HG02973 (cell line): ENCODE measurements around the gene RXRB.

Source experiments
- ATAC-seq: cut with Tn5 transposase; IDR thresholded peaks from one replicate; pipeline ENCODE4 v1.9.1; 2021; ENCODE audit warnings: moderate library complexity; ENCODE audit not compliant: unreplicated experiment

The RXRB gene

GRCh38 chr6:33198159-33198852 lies 2.2 kb downstream of the RXRB start:
- no peak for ATAC-seq

DNA sequence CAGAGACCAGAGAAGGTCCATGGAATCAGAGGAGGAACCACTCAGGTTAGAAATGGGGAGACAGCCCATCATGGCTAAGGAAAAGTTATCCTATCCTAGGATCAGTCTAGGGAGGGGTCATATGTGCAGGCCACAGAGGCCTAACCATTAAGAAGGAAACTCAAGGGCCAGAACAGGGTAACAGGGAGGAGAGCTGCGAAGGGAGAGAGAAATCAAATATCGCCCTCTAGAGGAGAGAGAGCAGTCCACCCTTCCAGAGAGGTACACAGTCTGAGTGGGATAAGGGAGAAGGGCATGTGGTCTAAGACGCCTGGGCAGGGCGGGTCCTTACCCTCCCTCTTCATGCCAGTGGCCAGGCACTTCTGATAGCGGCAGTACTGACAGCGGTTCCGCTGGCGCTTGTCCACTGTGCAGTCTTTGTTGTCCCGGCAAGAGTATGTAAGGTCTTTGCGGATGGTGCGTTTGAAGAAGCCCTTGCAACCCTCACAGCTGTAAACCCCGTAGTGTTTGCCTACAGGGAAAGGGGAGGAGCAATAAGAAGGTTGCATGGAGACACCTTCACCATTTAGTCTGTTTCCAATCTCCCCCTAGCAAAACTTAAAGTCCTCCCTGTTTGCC lies 2.9 kb downstream of the RXRB start:
- ATAC-seq = no peak

DNA sequence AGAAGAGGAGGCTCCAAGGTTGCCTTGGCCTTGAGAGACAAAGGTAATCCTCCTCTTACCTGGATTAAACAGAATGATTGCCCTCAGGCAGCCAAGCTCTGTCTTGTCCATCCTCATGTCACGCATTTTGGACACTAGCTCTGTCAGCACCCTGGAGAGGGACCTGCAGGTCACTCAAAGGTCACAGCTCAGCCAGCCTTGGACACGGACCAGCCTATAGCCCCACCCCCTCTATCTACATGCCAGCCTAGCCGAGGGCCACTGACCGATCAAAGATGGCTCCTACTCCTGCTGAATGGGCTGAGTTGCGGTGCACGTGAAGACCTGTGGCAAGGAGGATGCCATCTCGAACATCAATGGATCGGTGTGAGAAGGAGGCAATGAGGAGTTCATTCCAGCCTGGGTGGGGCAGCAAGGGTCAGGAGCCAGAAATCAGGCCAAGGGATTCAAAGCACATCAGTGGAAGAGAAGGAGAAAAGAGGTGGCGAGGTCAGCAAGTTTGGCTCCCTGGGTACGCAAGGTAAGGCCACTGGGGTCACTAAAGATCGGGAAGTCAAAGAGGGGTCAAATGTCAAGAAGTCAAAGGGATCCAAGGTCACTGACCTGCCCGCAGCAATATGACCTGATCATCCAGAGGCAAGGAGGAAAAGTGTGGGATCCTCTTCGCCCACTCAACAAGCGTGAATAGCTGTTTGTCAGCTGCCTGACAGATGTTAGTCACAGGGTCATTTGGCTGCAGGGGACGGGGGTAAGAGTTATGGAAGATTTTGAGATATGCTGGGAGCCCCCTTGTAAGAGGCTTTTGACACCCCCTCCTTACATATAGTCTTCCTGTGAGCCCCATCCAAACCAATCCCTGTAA lies 4.9 kb downstream of the RXRB start:
- no peak for ATAC-seq

GRCh38 chr6:33194431-33194979 lies 6.0 kb downstream of the RXRB start:
- no peak for ATAC-seq

- ATAC-seq = no peak
Measured at GRCh38 chr6:33193619-33194018, 6.8 kb downstream of the RXRB start.

GRCh38 chr6:33192671-33193602 lies 7.5 kb downstream of the RXRB start:
- ATAC-seq = no peak

GRCh38 chr6:33192105-33192646 lies 8.3 kb downstream of the RXRB start, which contains the start of gene COL11A2:
Gene COL11A2, minus strand, starts transcription at chr6:33192467. Its CDS starts 227 bp downstream, at chr6:33192240.
- no peak for ATAC-seq

DNA sequence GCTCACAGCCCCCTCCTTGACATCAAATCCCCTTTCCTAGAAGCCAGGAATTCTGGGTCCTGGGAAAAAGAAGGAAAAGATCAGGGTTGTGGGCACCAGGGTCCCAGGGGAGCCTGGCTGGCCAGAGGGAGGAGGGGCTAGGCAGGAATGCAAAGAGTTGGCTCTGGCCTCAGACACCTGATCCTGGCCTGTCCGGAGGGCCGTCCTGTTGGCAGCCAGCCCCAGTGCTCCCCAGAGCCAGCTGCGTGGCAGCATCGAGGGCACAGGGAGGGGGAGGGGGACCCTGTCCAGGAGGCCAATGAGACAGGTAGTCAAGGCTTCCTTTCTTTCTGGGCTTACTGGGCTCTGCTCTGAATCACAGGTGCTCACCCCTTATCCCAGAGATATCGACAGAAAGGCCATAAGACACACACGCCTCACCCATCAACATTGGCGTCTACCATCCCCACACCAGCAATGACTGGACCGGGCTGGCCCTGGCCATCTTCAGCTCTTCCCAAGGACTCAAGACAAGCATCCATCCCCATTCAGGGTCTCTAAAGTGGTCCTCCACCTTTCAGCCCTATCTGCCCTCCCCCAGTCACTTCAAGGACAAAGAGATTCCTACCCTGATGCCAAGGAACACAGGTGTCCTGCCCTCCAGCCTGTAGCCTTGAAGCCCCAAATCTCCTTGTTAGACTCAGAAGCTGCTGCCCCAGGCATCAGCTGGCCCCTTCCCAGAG lies 8.9 kb downstream of the RXRB start:
- ATAC-seq = no peak

GRCh38 chr6:33190504-33191107 lies 9.9 kb downstream of the RXRB start:
- no peak for ATAC-seq

- no peak for ATAC-seq
Measured at GRCh38 chr6:33189625-33190448, 10.6 kb downstream of the RXRB start.

DNA sequence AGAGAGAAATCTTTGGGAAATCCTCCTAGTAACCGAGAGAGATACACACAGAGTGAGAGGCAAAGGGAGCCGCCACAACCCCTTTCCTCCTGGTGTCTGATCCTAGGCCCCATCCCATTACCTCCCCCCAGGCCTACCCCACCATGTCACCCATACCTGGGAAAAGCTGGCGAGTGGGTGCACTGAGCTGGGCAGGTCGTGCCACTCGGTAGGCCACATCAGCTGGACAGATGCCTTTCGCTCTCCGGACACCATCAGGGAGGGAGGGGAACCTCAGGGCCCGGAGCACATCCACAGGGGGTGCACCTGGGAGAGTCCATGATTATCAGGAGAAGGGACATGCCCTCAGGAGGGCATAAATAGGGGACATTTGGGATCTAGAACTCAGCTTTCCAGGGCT lies 11.3 kb downstream of the RXRB start:
- no peak for ATAC-seq

DNA sequence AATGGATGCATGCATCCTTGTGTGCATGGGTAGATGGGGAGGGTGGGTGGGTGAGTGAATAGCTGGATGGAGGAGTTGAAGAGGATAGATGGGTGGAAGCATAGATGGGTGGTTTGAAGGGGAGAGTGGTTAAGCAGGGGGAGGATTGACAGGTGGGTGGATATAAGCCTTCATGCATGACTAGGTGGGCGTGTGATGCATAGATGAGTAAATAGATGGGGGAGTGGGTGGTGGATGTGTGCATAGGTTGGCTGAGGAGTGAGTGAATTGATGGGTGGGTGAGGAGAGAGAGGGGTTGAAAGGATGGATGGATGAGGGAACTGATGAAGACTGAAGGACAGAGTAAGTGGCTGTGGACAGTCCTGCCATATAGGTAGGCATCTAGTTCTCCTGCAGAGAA lies 12.7 kb downstream of the RXRB start:
- no peak for ATAC-seq

- no peak for ATAC-seq
Measured at GRCh38 chr6:33185654-33186187, 14.7 kb downstream of the RXRB start.

DNA sequence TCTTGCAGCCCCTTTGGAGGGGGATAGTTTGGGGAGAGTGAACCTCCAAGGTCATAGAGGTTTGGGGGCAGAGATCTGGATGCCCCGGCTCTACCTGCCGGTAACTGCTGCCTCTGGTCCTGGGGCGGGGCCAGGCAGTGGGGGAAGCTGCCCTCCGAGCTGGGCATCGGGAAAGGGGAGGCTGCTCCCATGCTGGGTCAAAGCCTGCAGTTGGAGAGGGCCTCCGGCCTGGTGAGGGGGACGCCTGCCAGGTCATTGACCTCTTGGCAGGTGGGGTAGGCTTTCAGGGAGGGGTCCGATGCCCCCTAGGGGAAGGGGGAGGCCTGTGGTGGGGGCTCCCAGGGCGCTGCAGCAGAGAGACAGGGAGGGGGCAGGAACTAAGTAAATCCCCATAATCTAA lies 15.3 kb downstream of the RXRB start:
- ATAC-seq = no peak

DNA sequence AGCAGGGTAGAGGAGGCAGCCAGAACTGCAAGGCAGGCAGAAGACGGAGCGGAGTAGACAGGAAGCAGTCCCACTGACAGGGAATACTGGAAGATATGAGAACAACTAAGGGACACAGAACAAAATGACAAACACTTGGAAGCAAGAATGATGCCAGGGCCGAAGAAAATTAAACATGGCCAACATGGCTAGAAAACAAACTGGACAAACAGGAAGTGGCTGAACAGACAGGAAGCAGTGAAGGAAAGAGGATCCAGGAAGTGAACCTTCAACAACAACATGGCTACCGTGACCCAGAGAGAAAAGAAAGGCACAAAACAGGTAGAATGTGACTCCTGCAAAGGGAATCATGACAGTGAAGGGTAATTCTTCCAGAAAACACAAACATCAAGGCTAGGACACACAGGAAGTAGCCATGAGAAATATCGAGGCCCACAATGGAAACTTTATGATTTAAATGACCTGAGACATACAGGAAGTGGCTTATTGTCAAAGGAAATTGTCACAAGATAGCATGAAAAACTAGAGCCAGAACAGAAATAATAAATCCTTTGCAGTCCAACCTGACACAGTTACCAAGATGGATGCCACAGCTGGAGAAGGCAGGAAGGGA lies 17.3 kb downstream of the RXRB start:
- ATAC-seq = no peak

GRCh38 chr6:33181141-33181540 lies 19.3 kb downstream of the RXRB start:
- ATAC-seq = no peak

DNA sequence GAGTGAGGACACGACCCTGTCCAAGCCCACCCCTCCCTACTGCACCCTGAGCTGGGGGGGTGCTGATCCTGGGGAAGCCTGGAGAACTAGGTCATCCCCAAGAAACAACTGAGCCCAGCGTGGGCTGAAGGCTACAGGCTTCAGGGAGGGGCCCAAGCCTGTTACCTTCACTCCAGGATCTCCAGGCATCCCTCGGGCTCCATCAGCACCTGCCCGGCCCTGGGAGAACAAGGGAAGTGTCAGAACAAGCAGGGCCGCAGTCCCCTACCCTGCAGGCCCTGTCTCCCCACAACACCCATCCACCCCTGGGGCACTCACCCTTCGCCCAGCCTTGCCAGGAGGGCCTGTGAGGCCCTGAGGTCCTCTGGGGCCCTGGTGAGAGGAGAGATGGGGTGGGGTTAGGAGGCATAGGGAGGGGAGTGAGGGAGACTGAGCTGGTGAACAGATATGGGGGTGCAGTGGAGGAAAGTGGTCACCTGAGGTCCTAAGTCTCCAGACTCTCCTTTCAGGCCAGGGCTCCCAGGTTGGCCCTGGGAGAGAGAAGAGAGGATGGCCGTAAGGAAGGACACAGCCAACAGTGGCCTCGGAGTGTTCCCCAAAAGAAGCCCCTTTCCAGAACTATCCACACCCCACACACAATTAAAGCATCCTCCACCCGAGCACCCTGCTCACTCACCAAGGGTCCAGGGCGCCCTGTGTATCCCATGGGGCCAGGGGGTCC lies 21.6 kb downstream of the RXRB start:
- no peak for ATAC-seq
